ENCODE results near the gene THRB. TPM values are rescaled to one million over a fixed set of nuclear protein-coding genes. Genes with fewer than 3 reads are reported as not detected.

THRB gene
- total and polyA plus RNA-seq, 8 donors: 10.1 to 18.6 (median 15.1) TPM

DNA sequence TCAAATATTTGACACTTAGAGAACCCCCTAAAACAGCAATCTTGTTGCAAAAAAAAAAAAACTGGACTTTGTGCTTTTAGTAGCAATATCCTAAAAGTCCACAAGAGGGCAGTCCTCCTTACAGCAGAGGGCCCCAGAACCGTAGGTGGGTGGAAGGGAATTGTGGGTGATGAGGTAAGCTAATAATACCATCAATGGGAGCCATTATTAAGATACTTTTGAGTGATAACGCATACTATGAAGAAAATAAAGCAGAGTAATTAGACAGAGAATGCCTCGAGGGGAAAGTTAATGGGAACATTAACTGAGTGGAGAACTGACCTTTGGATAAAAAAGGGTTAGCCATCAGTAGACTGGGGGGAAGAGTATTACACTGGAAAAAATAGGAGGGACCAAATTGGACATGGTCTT, 229.9 kb downstream of the THRB start:
- intact Hi-C loops (cut with DNase I): loop anchor here in 1 of 2 donors (10.0 kb wide), 1 partner anchor 230 kb away; the partner anchor contains the start of gene THRB
- H3K27me3 ChIP-seq: no peaks in the 10 kb centered on the region
- no peak overlapping the region for H3K4me3 ChIP-seq
- DNase-seq (no peak), ATAC-seq (peak; percentile 82)
- no peaks in the 10 kb centered on the region for H3K9me3 ChIP-seq
- H3K36me3 ChIP-seq: no peaks in the 10 kb centered on the region
- TF ChIP-seq, protein P1, sequence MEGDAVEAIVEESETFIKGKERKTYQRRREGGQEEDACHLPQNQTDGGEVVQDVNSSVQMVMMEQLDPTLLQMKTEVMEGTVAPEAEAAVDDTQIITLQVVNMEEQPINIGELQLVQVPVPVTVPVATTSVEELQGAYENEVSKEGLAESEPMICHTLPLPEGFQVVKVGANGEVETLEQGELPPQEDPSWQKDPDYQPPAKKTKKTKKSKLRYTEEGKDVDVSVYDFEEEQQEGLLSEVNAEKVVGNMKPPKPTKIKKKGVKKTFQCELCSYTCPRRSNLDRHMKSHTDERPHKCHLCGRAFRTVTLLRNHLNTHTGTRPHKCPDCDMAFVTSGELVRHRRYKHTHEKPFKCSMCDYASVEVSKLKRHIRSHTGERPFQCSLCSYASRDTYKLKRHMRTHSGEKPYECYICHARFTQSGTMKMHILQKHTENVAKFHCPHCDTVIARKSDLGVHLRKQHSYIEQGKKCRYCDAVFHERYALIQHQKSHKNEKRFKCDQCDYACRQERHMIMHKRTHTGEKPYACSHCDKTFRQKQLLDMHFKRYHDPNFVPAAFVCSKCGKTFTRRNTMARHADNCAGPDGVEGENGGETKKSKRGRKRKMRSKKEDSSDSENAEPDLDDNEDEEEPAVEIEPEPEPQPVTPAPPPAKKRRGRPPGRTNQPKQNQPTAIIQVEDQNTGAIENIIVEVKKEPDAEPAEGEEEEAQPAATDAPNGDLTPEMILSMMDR (IDR thresholded peaks at IDR 0.05): peak; percentile 54 to 70
- no peaks in the 10 kb centered on the region for H3K4me1 ChIP-seq
- no peak overlapping the region for H3K27ac ChIP-seq

DNA sequence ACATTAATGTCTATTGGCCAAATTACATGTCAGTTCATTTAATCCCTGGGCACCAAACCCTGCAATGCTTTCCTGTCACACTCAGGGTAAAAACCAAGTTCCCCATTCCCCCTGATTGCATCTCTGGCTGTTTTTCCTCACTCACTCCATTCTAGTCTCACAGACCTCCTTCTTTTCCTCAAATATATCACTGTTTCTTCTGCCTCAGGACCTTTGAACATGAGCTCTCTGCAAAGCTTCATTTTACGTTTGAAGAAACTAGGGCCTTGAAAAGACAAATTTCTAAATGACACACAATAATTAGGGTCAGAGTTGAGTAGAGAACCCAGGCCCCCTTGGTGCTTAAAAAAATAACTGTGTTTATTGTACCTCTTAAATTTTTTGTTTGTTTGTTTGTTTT, 230.6 kb downstream of the THRB start:
- TF ChIP-seq, protein P1 (IDR thresholded peaks at IDR 0.05): no peak

DNA sequence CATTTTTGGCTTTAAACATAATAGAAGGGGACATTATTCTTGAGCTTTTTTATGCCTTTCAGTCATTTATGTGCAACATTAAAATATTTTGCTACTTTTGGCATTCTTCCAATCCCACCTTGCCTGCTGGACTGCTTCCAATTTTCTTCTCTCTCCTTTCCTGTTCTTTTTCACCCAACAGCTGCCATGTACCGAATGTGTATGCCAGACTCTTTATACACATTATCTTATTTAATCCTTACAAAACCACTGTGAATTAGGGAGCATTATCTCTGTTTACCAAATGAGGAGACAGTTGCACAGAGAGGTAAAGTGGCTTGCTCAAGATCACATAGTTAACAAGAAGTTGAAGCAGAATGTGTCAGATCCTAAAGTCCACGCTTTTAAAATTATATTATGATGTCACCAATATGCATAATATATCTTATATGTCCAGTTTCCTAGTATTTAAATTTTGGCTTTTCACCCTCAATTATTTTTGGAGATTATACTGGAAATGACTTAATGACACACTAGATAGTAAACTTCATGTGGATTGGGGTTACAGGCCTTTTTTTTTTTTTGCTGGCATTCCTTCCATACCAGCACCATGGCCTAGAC, 231.5 kb downstream of the THRB start:
- no peak for ATAC-seq
- H3K4me3 ChIP-seq: no peak overlapping the region
- DNase-seq: no peak
- H3K36me3 ChIP-seq: no peaks in the 10 kb centered on the region
- H3K4me1 ChIP-seq: no peaks in the 10 kb centered on the region
- no peaks in the 10 kb centered on the region for H3K9me3 ChIP-seq
- TF ChIP-seq, protein P1 (IDR thresholded peaks at IDR 0.05): no peak
- H3K27ac ChIP-seq: no peak overlapping the region
- no peaks in the 10 kb centered on the region for H3K27me3 ChIP-seq
- intact Hi-C loops (cut with DNase I): loop anchor here in 1 of 2 donors (10.0 kb wide), 1 partner anchor 232 kb away; the partner anchor contains the start of gene THRB

More for the DNA sequence above, 230.6 kb downstream of the THRB start:
- DNase-seq: no peak
- H3K27ac ChIP-seq: no peak overlapping the region
- no peaks in the 10 kb centered on the region for H3K36me3 ChIP-seq
- no peak overlapping the region for H3K4me3 ChIP-seq
- intact Hi-C loops (cut with DNase I): loop anchor here in 1 of 2 donors (10.0 kb wide), 1 partner anchor 231 kb away; the partner anchor contains the start of gene THRB
- H3K27me3 ChIP-seq: no peaks in the 10 kb centered on the region
- H3K9me3 ChIP-seq: no peaks in the 10 kb centered on the region
- H3K4me1 ChIP-seq: no peaks in the 10 kb centered on the region
- no peak for ATAC-seq

DNA sequence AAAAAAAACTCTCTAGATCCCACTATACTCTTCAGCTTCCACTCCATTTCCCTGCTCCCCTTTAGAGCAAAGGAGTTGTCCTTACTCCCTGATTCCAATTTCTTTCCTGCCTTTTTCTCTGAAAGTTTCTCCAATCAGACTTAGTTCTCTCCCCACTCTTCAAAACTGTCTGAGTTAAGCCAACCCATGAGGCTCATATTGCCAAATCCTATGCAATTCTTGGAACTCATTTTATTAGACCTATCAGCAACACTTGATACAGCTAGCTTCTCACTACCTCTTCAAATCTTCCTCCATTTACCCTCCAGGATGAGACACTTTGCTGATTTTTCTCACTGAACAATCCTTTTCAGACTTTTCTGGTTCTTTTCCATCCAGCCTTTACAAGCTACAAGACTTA, 233.1 kb downstream of the THRB start:
- TF ChIP-seq, protein P1 (IDR thresholded peaks at IDR 0.05): no peak
- Histone ChIP-seq H3K9me3 (no peaks in the 10 kb centered on the region), H3K27me3 (no peaks in the 10 kb centered on the region), H3K36me3 (no peaks in the 10 kb centered on the region), H3K4me3 (no peak overlapping the region), H3K27ac (no peak overlapping the region), H3K4me1 (no peaks in the 10 kb centered on the region)
- DNase-seq: no peak
- intact Hi-C loops (cut with DNase I): loop anchor here in 1 of 2 donors (10.0 kb wide), 1 partner anchor 233 kb away; the partner anchor contains the start of gene THRB
- ATAC-seq: no peak

DNA sequence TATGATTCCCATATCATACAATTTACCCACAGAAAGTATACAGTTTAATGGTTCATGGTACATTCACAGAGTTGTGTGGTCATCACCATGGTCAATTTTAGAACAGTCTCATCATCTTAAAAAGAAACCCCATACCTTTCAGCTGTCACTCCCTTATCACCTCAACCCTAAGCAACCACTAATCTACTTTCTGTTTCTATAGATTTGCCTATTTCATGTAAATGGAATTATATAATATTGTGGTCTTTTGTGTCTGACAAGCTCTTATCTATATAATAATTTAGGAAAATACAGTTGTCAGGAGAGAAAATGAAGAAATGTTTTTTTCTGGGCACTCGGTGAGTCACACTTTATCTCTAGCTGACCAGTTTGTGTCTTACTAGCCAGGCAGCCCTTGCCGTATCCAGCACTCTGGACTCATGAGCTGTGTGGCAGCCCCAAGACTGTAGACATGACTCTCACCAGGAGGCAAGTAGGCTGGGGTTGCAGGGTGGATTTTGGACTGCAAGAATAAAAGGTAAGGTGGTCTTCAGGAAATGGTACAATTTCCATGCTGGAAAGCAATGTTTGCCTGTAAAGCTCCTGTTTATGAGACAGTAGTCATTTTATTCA, 234.6 kb downstream of the THRB start:
- Histone ChIP-seq H3K9me3 (no peaks in the 10 kb centered on the region), H3K4me1 (no peaks in the 10 kb centered on the region), H3K27ac (no peak overlapping the region), H3K27me3 (no peaks in the 10 kb centered on the region), H3K4me3 (no peak overlapping the region), H3K36me3 (no peaks in the 10 kb centered on the region)
- DNase-seq (no peak), ATAC-seq (peak; percentile 35)
- TF ChIP-seq, protein P1 (IDR thresholded peaks at IDR 0.05): no peak
- intact Hi-C loops (cut with DNase I): loop anchor here in 1 of 2 donors (10.0 kb wide), 1 partner anchor 235 kb away; the partner anchor contains the start of gene THRB

Measured in left lung (tissue), 10 donors.